Bronchial epithelial cell (primary cell): Measurements from ENCODE around the gene DNM2. TPM values are rescaled to one million over a fixed set of nuclear protein-coding genes. Genes with fewer than 3 reads are reported as not detected.
"Not testable (repeated sequence)": the region's sequence is repeated elsewhere in the genome, so short reads cannot be mapped to it uniquely, and the experiment has no call there.

Experiments
- DNase-seq: peaks from one replicate; pipeline ENCODE4 v3.0.0-alpha.2; 2010; ENCODE audit warnings: low read depth
- FAIRE-seq: peaks from 2 replicates; lab custom pipeline; 2011; peaks lifted over from hg19 to GRCh38; lab: Jason Lieb, UNC
- H3K27me3 ChIP-seq: 2 replicates; pipeline ENCODE4 v1.5.1; 2011; ENCODE audit warnings: low read length; ENCODE audit not compliant: control insufficient read depth, insufficient read depth
- H3K36me3 ChIP-seq: 2 replicates; pipeline ENCODE4 v1.5.1; 2011; ENCODE audit warnings: low read length; ENCODE audit not compliant: control insufficient read depth, insufficient read depth
- H3K4me3 ChIP-seq: 2 replicates; pipeline ENCODE4 v1.5.1; 2011; ENCODE audit warnings: mild to moderate bottlenecking, low read depth, low read length, control low read depth
- total RNA-seq: library from RNA; depleted of rRNA; stranded (reverse); fragments of >200 nt; gene quantifications from 2 replicates; pipeline ENCODE4 v1.2.1, GENCODE V29; 2014
- TF ChIP-seq, protein P1 (sequence below): IDR thresholded peaks from 2 replicates; pipeline ENCODE4 v1.5.1; 2011; ENCODE audit warnings: mild to moderate bottlenecking, moderate library complexity, low read length, control low read depth, inconsistent platforms; ENCODE audit not compliant: insufficient read depth, severe bottlenecking

The DNM2 gene
- total RNA-seq, 1 donor from 2014 or later = 68.4 TPM

DNA sequence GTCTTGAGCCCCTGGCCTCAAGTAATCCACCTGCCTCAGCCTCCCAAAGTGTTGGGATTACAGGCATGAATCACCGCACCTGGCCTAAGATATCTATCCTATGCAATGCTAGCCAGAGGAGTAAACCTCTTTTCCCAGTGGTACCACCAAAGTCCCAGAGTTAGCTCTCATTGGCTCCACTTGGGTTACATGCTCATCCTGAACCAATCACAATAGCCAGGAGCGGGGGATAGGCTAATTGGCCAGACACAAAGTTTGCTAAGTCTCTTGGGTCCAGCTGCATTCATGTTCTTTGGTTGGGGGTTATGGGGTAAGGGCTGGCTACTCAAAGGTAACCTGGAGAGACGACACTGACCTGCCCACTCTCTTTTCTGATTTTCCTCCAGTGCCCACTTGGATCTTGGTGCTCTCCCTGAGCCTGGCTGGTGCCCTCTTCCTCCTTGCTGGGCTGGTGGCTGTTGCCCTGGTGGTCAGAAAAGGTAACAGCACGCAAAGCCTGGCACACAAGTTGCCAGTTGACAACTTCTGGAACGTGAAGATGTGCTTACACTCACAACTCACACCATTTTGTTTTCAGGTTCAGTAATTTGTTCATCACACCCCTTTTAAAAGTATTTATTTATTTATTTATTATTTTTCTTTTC lies 138.1 kb downstream of the DNM2 start:
- H3K4me3 ChIP-seq = no peak overlapping the region
- DNase-seq (peak; percentile 25), FAIRE-seq (no peak)
- no peaks in the 10 kb centered on the region for H3K36me3 ChIP-seq
- TF ChIP-seq, protein P1, sequence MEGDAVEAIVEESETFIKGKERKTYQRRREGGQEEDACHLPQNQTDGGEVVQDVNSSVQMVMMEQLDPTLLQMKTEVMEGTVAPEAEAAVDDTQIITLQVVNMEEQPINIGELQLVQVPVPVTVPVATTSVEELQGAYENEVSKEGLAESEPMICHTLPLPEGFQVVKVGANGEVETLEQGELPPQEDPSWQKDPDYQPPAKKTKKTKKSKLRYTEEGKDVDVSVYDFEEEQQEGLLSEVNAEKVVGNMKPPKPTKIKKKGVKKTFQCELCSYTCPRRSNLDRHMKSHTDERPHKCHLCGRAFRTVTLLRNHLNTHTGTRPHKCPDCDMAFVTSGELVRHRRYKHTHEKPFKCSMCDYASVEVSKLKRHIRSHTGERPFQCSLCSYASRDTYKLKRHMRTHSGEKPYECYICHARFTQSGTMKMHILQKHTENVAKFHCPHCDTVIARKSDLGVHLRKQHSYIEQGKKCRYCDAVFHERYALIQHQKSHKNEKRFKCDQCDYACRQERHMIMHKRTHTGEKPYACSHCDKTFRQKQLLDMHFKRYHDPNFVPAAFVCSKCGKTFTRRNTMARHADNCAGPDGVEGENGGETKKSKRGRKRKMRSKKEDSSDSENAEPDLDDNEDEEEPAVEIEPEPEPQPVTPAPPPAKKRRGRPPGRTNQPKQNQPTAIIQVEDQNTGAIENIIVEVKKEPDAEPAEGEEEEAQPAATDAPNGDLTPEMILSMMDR = peak; percentile 62
- no peaks in the 10 kb centered on the region for H3K27me3 ChIP-seq

DNA sequence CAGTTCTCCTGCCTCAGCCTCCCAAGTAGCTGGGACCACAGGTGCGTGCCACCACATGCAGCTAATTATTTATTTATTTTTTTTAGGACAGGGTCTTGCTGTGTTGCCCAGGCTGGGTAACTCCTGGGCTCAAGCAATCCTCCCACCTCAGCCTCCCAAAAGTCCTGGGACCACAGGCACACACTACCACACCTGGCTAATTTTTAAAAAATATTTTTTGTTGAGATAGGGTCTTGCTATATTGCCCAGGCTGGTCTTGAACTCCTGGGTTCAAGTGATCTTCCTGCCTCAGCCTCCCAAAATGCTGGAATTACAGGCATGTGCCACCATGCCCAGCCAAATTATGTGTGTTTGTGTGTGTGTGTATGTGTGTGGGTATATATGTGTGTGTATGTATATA lies 139.0 kb downstream of the DNM2 start:
- not testable (repeated sequence) for H3K27me3 ChIP-seq

DNA sequence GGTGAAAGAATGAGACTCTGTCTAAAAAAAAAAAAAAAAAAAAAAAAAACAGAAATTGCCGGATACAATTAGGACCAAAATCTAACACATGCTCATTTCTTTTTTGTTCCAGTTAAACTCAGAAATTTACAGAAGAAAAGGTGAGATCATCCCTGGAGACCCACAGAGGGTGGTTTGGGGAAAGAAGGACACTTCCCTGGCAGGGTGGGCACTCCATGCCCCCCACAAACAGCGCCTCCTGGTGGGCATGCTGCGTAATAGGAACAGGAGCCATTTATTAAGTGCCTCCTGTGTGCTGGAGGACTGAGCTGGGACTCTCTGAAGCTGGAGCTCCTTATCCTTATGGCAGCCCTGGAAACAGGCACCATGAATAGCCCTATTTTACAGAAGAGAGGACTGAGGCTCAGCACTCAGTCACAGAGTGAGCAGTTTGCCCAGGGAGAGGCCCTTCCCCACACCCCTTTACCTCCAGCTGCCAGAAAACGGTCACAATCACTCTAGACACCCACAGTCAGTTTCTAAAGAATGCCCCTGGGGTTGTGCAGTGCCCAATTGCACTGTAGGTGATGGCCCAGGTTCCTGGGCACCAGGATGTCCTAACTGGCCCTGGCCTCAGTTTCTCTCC lies 140.4 kb downstream of the DNM2 start:
- TF ChIP-seq, protein P1 = peak; percentile 74
- H3K4me3 ChIP-seq = no peak overlapping the region
- no peaks in the 10 kb centered on the region for H3K36me3 ChIP-seq
- H3K27me3 ChIP-seq = no peaks in the 10 kb centered on the region
- no peak for DNase-seq
- FAIRE-seq = no peak

More for the DNA sequence above, 139.0 kb downstream of the DNM2 start:
- H3K4me3 ChIP-seq, FAIRE-seq, H3K36me3 ChIP-seq, DNase-seq: not testable (repeated sequence)

DNA sequence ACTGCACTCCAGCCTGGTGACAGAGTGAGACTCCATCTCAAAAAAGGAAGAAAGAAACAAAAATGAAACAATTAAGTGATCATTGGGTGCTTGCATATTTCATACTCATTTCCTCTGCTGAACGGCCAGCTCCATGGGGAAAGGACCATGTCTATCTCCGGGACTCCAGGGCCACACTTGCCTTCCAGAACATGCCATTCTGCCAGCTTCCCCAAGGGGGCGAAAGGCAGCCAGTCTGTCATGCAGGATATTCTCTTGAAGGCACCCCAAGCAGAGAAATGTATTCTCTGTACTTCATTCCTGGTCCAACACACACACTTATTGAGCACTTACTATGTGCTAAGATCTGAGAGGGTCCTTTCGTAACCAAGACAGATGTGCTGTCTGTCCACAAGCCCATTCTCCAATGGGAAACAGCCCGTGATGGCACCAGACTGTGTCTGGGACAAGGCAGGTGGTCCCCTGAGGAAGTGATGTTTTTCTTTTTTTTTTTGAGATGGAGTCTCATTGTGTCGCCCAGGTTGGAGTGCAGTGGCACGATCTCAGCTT lies 143.3 kb downstream of the DNM2 start:
- DNase-seq (no peak), FAIRE-seq (no peak)
- Histone ChIP-seq H3K4me3 (no peak overlapping the region), H3K27me3 (no peaks in the 10 kb centered on the region), H3K36me3 (no peaks in the 10 kb centered on the region)
- TF ChIP-seq, protein P1 = peak; percentile 53

DNA sequence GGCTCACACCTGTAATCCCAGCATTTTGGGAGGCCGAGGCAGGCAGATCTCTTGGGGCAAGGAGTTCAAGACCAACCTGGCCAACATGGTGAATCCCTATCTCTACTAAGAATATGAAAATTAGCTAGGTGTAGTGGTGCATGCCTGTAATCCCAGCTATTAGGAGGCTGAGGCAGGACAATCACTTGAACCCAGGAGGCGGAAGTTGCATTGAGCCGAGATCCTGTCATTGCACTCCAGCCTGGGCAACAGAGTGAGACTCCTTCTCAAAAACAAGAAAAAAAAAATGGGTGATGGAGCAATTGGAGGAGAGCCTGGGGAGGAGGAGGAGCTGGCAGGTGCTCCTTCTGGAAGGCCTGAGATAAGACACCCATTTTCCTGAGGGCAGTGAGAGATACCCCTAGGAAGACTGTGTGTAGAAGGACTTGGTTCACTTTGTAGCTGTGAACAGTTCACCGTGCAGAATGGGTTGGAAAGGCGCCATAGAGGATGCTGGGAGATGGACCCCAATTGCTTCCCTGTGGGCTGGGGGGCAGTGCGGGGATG lies 144.8 kb downstream of the DNM2 start:
- Histone ChIP-seq H3K36me3 (no peaks in the 10 kb centered on the region), H3K4me3 (no peak overlapping the region), H3K27me3 (no peaks in the 10 kb centered on the region)
- TF ChIP-seq, protein P1 = no peak
- FAIRE-seq (no peak), DNase-seq (no peak)

DNA sequence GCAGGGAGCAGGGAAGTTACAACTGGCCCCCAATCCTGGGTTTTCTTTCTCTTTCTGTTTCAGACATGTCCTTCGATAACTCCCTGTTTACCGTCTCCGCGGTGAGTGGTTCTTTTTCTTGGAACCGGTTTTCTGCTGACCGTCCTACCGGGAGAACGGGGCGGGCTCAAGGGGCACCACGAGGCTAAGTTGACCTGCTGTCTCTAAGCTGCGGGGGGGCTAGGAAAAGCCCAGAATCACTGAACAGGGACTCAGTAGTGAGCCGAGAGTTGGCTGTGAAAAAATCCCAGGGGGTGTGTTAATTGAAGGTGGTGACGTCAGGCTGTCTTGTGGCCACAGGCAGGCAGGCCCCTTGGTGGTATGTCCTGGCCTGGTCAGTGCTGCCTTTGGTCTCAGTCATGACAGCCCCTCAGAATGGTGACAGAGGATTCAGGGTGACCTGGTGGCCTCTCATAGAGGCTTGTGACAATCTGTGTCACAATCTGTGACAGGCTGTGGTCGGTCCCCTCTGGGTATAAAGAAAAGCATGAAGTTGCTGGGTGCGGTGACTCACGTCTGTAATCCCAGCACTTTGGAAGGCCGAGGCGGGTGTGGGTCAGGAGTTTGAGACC lies 145.3 kb downstream of the DNM2 start:
- FAIRE-seq (no peak), DNase-seq (peak; percentile 61)
- Histone ChIP-seq H3K36me3 (no peaks in the 10 kb centered on the region), H3K27me3 (no peaks in the 10 kb centered on the region), H3K4me3 (no peak overlapping the region)
- TF ChIP-seq, protein P1 = no peak
